GM19324 (cell line): Measurements from ENCODE around the gene TAS1R2.
"Not testable (repeated sequence)": the region's sequence is repeated elsewhere in the genome, so short reads cannot be mapped to it uniquely, and the experiment has no call there.

Source experiments
- ATAC-seq: cut with Tn5 transposase; IDR thresholded peaks from one replicate; pipeline ENCODE4 v1.9.1; 2021; ENCODE audit warnings: mild to moderate bottlenecking, moderate library complexity; ENCODE audit not compliant: unreplicated experiment, low FRiP score

TAS1R2 gene

GRCh38 chr1:18870595-18870865 lies 11.1 kb upstream of the TAS1R2 start:
- not testable (repeated sequence) for ATAC-seq

DNA sequence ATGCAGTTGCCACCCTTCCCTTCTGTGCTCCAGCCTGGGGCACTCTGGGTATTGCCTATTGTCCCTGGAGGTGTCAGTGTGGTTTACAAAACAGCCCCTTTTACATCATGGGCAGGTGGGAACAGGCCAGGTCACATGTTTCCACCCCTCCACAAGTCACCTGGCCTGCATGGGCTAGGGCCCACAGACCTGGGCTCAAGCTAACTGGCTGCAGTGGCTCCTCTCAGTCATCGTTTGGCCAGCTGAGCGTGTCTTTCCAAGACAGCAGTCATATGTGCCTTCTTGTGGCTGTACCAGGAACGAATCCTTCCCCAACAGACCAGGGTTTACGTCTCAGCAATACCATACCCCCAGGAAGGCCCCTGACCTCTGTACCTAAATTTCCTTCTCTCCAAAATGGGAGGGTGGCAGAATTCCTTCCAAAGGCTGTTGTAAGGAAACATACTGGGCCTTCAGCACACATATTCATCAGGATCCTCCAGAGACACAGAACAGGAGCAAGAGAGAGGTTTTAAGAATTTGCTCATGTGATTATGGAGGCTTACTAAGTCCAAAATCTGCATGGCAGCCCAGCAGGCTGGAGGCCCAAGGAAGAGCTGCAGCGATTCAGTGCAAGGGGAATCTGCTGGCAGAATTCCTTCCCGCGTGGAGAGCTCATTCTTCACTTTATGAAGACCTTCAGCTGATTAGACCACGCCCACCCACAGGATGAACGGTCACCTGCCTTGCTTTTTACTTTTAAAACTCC lies 10.6 kb upstream of the TAS1R2 start:
- ATAC-seq, result no peak

DNA sequence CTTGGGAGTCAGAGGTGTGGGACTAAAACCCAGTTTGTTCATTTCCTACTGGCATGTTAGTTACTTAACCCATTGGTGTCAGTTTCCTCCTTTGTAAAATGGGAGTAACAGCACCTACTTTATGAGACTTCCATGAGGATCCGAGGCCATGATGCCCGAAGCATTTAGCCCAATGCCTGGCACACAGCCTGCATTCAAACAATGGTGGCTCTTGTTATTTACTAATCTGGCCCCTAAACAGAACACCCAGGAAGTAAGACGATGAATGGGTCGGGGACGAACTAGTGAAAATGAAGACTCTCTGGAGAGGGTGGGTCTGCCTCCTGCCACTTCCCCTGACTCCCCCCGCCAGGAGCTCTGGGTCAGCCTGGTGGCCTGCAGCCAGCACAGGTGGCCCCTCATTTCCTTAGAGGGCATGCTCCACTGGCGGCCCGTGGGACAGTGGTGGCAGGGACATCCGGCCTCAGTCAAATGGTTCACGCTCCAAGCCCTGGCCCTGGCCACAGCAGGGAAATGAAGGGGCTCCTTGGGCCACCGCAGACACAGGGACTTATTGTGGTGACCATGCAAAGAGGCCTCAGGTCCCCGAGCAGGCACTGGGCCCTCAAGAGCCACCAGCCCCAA lies 9.5 kb upstream of the TAS1R2 start:
- ATAC-seq, result no peak

- ATAC-seq, result no peak
Measured at GRCh38 chr1:18868354-18868753, 8.9 kb upstream of the TAS1R2 start.

DNA sequence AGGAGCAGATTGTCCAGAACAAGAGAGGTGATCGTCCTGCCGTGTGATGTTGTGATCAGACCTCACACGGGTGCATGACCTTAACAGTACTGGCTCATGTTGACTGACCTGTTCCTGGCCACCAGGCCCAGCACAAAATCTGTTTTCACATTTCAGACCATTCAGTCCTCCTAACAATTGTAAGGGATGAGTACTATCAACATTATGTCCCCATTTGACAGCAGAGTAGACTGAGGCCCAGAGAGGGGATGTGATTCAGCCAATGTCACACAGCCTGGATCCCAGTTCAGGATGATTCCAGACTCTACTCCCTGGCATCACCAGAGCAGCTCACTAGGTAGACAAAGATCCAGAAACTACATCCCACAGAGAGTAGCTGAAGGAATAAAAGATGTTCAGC lies 7.4 kb upstream of the TAS1R2 start:
- ATAC-seq, result no peak

GRCh38 chr1:18866314-18866713 lies 6.9 kb upstream of the TAS1R2 start:
- ATAC-seq, result no peak

GRCh38 chr1:18865176-18865575 lies 5.7 kb upstream of the TAS1R2 start:
- no peak for ATAC-seq

- ATAC-seq, result no peak
Measured at GRCh38 chr1:18861590-18861989, 2.1 kb upstream of the TAS1R2 start.

DNA sequence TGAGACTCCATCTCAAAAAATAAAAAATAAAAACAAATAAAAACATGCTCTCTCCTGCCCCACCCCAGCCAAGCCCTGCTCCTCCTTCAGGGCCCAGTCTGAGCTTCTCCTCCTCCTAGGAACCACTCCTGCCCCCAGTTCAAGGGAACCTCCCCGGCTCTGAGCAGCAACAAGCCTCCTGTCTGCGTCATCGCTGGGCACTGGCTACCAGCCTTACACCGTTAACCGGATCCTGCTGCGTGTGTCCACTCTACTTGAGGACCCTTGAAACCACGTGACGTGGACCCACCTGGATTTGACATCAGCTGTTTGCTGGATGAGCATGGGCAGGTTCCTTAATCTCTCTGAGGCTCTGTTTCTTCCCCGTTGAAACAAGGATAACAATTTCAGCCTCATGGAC lies 1.6 kb upstream of the TAS1R2 start:
- ATAC-seq, result no peak

GRCh38 chr1:18858070-18858688 lies 1.3 kb downstream of the TAS1R2 start:
- ATAC-seq, result no peak

DNA sequence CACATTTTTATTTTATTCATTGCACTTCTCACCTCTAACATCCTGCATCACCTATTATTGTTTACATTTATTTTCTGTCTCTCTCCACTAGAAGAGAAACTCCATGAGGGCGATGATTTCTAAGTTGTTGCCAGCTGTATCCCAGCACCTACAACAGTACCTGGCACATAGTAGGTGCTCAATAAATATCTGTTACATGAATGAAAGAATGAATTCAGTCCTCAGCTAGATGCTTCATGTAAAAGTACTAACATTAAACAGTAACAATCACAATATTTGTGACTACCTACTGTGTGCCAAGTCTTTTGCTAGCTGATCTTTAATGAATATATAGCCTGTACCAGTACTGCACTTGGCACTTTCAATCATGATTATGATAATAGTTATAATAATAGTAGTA lies 3.0 kb downstream of the TAS1R2 start:
- no peak for ATAC-seq

- no peak for ATAC-seq
Measured at GRCh38 chr1:18855573-18855972, 3.9 kb downstream of the TAS1R2 start.

DNA sequence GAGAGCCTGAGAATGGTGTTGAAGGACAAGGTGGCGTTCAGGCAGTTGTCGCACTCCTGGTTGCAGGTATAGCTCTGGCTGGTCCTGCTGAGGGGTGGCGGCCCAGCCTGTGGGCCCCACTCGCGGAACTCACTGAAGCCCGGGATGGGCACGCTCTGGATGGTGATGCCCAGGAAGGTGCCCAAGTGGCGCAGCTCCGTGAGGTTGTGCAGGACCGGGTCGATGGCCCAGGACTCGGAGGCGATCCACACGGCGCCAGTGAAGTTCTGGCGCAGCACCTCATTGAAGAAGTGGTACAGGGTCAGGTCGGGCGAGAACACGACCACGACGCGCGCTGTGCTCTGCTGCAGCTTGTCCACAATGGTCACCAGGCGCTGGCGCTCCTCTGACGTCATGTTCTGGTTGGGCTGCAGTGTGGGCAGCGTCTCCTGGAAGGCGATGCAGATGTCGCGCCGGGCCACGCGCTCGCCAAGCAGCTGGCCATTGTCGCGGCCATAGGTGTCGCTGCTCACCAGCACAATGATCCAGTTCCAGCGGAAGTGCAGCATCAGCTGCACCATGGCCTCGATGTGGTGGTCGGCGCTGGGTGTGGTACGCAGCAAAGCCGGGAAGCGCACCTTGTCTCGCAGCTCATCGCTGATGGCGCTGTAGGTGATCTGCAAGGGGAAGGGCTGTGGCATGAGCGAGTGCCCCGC lies 5.0 kb downstream of the TAS1R2 start:
- ATAC-seq, result no peak

DNA sequence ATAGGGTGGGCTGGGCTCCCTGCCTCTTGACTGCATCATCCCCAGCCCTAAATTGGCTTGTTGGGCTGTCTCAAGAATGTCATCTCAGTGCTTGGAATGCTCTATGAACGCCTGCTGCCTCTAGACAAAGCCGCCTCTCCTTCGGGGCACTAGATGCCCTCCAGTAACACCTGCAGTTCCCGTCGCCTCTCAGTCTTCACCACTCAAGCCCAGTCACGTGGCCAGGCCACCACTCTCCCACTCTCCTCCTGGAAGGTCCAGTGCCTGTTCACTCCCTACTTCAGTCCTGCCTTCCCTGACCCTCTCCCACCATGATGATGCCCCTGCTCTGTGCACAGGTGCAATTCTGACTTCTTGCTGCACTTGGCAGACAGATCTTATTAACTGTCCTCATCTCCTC lies 7.0 kb downstream of the TAS1R2 start:
- no peak for ATAC-seq

DNA sequence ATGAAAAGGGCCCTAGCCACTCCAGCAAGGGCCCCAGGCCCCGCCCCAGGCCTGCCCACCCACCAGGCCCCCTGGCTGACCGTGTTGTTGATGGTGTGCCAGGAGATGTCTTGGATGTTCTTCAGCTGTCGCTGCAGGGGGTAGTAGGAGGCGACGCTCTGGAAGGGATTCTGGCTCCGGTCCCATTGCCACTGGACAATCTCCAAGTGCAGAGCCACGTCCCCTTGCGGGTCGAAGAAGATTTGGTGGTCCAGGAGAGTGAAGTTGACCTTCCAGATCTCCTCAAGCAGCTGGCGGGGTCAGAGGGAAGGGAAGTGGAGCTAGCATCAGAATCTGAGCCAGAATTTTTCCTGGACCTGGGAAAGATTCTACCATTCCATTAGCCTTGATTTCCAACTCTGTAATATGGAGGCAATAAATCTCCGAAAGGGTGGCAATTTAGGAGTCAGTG lies 10.2 kb downstream of the TAS1R2 start:
- ATAC-seq, result no peak

GRCh38 chr1:18847723-18848122 lies 11.7 kb downstream of the TAS1R2 start:
- ATAC-seq, result not testable (repeated sequence)

GRCh38 chr1:18840145-18840544 lies 19.3 kb downstream of the TAS1R2 start:
- no peak for ATAC-seq

- no peak for ATAC-seq
Measured at GRCh38 chr1:18836654-18837053, 22.8 kb downstream of the TAS1R2 start.

DNA sequence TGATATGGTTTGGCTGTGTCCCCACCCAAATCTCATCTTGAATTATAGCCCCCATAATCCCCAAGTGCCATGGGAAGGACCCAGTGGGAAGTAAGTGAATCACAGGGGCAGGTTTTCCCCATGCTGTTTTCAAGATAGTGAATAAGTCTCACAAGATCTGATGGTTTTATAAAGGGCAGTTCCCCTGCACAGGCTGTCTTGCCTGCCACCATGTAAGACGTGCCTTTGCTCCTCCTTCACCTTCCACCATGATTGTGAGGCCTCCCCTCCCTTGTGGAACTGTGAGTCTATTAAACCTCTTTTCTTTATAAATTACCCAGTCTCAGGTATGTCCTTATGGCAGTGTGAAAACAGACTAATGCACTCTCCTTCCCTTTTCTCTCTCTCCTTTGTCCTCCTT lies 27.1 kb downstream of the TAS1R2 start:
- ATAC-seq, result not testable (repeated sequence)

DNA sequence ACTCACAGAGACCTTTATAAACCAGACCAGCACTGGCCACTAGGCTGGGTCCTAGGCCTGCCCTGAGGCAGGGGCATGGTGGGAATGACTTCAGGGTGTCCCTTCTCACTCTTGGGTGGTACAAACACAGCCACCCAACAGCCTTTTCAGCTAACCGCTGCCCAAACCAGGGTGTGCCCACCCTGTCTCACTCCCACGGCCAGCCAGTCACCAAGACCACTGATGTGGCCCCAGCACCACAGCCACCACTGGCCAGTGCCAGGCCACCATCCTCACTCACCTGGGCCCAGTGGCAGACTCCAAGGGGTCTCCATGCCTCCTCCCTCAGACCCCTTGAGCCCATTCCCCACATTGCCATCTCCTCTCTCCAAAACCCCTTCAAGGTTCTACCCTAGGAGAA lies 27.8 kb downstream of the TAS1R2 start:
- no peak for ATAC-seq

- no peak for ATAC-seq
Measured at GRCh38 chr1:18830596-18830995, 28.9 kb downstream of the TAS1R2 start.
